ENCODE data around the gene KAT8.

The KAT8 gene

GRCh38 chr16:31117384-31118222, at the start of gene KAT8:
TSS of gene KAT8 (plus strand) at chr16:31117664. CDS start at chr16:31117682, 18 bp downstream.
- peak; percentile 82 for DNase-seq (ENCODE audit: low read depth)

GRCh38 chr16:31071861-31072260, 45.6 kb upstream of the KAT8 start:
- peak; percentile 72 for DNase-seq (ENCODE audit: low read depth)

DNA sequence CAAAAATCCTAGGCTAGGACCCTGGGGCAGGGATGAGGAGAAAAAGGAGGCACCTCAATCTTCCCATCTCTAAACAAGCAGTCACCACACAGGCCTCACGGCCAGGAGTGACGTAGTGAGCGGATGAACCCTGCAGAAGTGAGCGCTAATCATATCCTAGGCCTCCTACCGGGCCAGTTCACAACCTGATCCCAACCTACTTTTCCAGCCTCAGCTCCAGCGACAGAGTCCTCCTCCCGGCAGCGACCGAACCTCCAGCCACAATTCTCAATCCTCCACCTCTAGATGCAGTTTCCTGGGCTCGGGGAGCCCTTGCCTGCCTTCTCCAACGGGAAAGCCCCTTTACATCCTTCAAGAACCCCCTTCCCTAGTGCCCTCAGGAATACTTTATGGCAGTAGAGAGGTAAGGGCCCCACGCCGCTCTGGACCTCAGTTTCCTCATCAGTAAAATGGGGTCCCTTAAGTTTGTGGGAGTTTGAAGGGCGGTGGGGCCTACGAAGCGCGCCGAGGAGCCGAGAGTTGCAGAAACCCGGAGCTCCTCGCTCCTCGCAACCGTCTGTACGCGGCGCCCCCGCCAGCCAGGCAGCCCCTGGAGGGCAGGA, 44.8 kb upstream of the KAT8 start:
- no peak for DNase-seq (ENCODE audit: low read depth)

GRCh38 chr16:31073142-31073969, 44.1 kb upstream of the KAT8 start:
- DNase-seq (ENCODE audit: low read depth): no peak

- peak; percentile 92 for DNase-seq (ENCODE audit: low read depth)
Observed at GRCh38 chr16:31073970-31074813, 43.3 kb upstream of the KAT8 start, which contains the start of the genes ZNF646 and ZNF668. TSS of gene ZNF646 (plus strand) at chr16:31074422. CDS start at chr16:31076325, 1,903 bp downstream. TSS of gene ZNF668 (minus strand) at chr16:31074240. CDS start at chr16:31064459, 9,781 bp downstream.

DNA sequence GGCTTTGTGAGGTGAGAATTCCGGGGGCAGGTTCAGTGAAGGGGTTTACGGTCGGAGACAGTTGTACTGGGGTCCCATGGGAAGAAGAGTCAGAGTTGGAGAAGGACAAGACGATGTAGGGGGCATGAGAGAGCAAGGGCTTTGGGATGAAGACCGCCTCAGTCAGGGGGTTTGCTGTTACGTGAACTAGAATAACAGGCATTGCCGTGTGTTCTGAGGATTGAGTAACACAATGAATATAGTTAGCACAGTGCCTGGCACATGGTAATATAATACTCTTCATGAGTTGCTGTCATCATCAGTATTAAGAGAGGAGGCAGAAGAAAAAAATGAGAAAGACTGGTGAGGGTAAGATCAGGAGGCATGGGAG, 42.7 kb upstream of the KAT8 start:
- DNase-seq (ENCODE audit: low read depth): no peak

- no peak for DNase-seq (ENCODE audit: low read depth)
Observed at GRCh38 chr16:31076319-31076718, 41.1 kb upstream of the KAT8 start.

DNA sequence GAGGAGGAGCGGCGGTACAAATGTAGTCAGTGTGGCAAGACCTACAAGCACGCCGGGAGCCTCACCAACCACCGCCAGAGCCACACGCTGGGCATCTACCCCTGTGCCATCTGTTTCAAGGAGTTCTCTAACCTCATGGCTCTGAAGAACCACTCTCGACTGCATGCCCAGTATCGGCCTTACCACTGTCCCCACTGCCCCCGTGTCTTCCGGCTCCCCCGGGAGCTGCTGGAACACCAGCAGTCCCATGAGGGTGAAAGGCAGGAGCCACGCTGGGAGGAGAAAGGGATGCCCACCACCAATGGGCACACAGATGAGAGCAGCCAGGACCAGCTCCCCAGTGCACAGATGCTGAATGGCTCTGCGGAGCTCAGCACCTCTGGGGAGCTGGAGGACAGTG, 40.4 kb upstream of the KAT8 start:
- no peak for DNase-seq (ENCODE audit: low read depth)

- no peak for DNase-seq (ENCODE audit: low read depth)
Observed at GRCh38 chr16:31077592-31078396, 39.7 kb upstream of the KAT8 start.

GRCh38 chr16:31078597-31079341, 38.7 kb upstream of the KAT8 start:
- no peak for DNase-seq (ENCODE audit: low read depth)

DNA sequence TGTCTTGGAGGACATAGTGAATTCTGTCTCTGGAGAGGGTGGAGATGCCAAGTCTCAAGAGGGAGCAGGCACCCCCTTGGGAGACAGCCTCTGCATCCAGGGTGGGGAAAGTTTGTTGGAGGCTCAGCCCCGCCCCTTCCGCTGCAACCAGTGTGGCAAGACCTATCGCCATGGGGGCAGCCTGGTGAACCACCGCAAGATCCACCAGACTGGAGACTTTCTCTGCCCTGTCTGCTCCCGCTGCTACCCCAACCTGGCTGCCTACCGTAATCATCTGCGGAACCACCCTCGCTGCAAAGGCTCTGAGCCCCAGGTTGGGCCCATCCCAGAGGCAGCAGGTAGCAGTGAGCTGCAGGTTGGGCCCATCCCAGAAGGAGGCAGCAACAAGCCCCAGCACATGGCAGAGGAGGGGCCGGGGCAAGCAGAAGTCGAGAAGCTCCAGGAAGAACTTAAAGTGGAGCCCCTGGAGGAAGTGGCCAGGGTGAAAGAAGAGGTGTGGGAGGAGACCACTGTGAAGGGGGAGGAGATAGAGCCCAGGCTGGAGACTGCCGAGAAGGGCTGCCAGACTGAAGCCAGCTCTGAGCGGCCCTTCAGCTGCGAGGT, 38.0 kb upstream of the KAT8 start:
- DNase-seq (ENCODE audit: low read depth): no peak

DNA sequence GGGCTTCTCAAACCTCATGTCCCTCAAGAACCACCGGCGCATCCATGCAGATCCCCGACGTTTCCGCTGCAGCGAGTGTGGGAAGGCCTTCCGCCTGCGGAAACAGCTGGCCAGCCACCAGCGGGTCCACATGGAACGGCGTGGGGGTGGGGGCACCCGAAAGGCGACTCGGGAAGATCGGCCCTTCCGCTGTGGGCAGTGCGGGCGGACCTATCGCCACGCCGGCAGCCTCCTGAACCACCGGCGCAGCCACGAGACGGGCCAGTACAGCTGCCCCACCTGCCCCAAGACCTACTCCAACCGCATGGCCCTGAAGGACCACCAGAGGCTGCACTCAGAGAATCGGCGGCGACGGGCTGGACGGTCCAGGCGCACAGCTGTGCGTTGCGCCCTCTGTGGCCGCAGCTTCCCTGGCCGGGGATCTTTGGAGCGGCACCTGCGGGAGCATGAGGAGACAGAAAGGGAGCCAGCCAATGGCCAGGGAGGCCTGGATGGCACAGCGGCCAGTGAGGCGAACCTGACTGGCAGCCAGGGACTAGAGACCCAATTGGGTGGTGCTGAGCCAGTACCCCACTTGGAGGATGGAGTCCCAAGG, 37.3 kb upstream of the KAT8 start:
- no peak for DNase-seq (ENCODE audit: low read depth)

- no peak for DNase-seq (ENCODE audit: low read depth)
Observed at GRCh38 chr16:31080756-31081419, 36.6 kb upstream of the KAT8 start.

DNA sequence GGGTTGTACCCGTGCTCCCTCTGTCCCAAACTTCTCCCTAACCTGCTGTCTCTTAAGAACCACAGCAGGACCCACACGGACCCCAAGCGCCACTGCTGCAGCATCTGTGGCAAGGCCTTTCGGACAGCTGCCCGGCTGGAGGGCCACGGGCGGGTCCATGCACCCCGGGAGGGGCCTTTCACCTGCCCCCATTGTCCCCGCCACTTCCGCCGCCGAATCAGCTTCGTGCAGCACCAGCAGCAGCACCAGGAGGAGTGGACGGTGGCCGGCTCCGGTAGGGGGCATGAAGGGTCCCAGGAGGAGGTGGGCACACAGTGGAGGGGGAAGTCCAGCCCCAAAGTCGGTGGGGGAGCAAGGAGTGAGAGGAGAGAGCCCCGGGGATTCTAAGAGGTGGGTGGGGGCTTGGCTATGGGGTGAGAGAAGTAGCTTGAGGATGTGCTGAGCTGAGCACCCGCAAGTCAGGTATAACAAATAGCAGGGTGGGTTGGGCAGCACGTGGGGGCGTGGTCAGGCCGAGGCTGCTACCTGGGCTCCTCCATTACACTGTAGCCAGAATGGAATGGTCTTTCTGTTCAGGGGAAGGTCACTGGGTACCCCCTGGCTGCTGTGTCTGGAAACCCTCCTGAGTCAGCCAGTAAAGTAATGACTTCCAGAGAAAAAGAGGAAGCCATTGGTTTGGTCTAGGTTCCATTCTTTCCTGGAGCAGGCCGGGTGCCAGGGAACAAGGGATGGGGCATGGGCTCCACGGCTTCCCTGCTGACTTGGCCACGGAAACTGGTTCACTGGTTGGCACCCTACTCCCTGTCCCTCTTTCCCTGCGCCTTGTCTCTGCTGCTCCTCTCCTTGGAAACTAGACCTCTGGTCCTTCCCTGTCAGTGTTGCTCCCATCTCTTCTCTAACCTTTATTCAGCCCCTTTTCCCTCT, 35.8 kb upstream of the KAT8 start:
- DNase-seq (ENCODE audit: low read depth): no peak

GRCh38 chr16:31082368-31083045, 35.0 kb upstream of the KAT8 start:
- no peak for DNase-seq (ENCODE audit: low read depth)

DNA sequence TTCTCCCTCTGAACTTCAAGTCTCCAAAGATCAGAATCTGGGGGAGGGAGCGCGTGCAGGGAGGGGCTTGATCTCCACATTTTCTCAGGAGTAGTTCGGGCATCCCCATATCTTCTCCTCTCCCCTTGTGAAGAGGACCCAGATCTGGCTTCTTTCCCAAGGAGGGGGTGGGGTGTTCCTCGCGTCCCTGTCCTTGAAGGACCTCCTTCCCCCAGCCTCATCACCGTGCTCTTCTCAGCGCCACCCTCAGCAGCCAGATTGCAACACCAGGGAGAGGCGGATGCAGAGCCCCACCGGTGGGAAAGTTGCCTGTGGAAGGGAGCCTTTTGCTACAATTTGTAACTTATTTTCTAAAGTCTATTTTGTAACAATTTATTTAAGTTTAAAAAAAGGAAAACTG, 34.4 kb upstream of the KAT8 start:
- DNase-seq (ENCODE audit: low read depth): no peak

DNA sequence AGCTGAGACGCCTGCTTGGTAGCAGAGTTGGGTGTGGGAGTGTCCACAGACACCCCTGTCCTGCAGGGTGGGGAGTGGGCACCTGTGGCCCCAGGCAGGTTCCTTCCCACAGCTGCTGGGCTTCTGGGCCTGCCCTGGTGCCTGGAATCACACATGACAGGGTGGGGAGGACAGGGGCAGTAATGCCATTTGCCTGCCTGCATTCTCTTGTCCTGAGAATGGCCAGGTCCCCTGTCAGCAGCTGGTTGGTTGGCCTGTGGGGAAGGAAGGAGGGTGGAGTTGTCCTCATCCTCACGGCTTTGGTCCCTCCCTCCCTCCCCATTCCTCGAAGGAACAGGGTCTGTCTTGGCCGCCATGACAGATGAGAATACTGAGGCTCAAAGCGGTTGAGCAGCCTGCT, 33.9 kb upstream of the KAT8 start:
- no peak for DNase-seq (ENCODE audit: low read depth)
